Effector CD4-positive, alpha-beta T cell (primary cell): ENCODE measurements around the gene FBXL2.

ENCODE experiments used
- DNase-seq: peaks from one replicate; pipeline ENCODE4 v3.0.0-alpha.2; 2020

FBXL2 gene

GRCh38 chr3:33430571-33430970 is 153.3 kb downstream of the FBXL2 start:
- DNase-seq, result no peak

DNA sequence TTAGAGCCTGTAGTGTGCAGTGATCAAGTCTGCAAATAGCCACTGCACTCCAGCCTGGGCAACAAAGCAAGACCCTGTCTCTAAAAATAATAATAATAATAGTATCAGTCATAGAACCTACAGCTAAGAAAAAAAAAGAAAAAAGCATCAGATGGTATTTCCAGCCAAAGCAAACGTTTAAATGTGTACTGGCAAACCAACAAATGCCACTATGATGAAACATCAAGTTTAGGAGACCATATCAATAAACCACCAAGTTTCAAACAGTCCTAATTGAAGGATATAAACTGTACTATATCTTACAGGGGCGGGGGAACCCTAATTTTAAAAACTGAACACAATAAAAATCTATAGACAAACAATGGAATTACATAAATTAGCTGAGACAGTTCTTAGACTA is 156.6 kb downstream of the FBXL2 start:
- DNase-seq, result no peak
